IPS DF 4.7 (cell line): ENCODE results near the gene UBAP1L.

Source experiments
- DNase-seq: peaks from one replicate; pipeline ENCODE4 v3.0.0-alpha.2; 2013; ENCODE audit warnings: low spot score; ENCODE audit errors: extremely low read depth

Gene UBAP1L

DNA sequence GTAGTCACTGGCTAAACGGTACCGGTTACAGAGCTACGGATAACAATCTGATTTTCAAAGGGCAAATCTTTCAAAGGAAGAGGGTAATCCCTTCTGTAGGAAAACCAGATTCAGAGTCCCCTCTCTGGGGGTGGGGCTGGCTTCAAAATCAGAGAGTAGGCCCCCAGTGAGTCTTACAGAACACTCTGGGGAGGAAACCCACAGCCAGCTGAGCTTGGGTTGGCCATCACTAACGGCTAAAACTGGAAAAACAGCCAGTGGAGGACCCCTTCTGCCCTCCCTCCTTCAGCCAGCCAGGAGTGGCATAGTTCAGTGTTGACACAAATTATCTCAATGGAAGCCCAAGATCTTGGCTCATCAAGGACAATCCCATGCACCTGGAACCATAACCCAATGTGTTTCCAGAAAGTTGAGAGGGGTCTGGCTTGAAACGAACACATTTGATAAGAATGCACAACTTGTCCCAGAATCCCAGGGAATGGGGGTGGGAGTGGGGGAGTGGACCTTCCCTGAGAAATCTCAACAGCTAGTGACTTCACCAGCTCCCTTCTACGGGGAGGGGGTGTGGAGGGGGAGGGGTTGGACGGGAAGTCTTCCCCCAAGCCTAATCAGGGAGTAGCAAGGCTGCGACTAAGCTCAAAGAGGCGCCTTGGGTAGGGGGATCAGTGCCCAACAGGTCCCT lies 48.2 kb downstream of the UBAP1L start:
- no peak for DNase-seq

GRCh38 chr15:65066001-65066634 lies 48.9 kb downstream of the UBAP1L start:
- DNase-seq: no peak

DNA sequence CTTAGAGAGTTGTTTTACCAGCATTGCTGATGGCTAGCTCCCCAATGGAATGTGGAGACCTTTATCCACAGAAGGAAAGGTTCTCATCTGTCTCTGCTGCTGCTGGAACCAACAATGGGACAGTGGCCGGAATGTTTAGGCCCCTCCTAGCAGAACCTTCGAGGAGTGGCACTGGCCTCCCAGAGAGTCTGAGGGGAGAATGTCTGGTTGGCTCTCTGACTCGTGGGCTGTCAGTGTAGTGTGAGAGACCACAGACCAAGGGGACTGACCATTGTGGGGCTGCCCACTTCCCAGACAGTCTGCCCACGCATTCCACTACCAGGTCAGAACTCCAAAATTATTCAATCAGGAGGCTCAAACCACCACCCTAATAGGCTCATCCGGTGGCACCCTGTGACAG lies 52.3 kb downstream of the UBAP1L start:
- no peak for DNase-seq

DNA sequence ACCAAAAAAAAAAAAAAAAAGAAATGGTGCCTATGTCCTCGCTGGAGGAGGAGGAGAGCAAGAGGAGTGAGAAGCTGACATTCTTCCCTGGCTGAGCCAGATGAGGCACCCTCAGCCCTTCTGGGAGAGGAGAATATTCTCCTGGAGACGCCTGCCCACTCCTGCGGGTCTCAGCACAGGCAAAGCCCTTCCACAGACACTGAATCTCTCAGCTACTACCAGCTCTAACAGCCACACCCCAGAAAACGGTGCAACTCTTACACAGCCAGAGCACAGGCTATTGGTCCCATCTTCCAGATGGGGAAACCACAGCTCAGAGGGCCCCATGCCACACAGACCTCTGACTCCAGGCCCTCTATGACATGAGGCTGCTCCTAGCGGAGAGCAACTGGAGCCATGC lies 52.9 kb downstream of the UBAP1L start:
- no peak for DNase-seq

DNA sequence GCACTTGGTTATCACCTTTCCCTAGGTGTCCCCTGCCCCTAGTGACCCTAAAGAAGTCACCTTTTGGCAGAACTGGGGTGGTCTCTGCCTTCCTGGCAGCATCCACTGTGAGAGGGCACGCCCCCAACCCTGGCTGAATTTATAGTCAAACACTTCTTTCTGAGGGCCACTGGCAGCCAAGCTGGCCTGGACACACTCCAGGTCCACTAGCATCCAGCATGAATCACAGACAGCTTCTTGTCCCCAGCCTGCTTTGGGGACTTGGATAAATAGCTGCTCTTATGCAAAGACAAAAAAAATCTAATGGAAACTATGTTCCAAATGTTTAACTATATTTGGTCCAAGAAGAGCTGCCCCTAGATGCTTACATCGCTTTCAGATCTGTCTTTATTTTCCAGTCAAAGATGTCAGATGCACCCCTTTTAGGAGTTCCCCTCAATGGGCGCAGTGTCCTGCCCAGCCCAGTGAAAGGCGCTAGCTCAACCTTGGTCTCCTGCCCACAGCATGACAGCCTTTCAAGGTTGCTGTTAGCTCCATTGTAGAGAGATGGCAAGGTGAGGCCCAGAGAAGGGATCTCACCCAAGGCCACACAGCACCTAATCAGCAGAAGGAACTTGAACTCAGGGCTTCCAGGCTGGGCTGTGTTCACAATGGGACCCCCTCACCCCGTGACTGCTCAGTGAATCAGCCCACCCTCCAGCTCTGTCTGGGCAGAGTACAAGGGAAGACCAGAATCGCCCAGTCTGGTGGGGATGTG lies 54.2 kb downstream of the UBAP1L start:
- DNase-seq: no peak

DNA sequence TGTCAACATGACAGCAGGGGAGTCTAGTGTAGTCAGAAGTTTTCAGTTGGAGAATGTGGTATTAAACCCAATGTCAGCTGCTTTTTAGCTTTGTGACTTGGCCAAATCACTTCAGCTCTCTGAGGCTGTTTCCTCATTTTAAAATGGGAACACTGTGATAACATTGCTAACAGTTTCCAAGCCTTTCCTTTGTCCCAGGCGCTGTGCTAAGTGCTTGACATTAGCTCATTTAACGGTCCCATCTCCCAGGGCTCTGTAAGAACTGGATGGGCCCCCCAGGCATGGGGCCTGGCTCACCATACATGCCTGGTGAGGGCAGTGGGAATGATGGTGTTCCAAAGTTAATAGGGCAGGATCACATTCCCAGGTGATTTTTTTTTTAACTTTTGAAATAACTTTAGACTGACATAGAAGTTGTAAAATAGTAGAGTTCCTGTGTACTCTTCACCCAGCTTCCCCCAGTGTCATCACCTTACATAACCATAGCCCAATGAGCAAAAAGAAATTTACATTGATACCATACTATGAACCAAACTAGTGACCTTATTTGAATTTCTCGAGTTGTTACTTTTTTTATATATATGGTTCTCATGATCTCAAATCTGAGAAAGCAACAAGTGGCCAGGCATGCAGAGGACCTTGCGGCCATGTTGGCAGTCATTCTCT lies 54.9 kb downstream of the UBAP1L start:
- no peak for DNase-seq

DNA sequence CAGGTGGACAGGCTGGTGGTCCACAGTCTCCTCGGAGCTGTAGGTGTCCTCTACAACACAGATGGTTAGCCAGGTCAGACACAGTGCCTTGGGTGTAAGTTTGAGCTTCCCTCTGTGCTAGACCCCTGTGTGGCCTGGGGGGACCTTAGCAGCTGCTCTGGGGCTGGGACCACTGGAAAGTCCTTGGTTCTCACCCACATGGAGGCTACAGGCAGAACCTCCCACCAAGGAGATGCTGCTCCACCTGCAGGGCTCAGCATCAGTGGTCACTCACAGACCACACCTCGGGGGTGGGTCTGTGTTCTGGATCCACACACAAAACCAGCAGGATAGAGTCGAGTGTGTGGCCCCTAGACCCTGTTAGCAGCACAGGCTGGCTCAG lies 55.6 kb downstream of the UBAP1L start:
- DNase-seq: no peak

GRCh38 chr15:65058394-65059368 lies 56.3 kb downstream of the UBAP1L start:
- DNase-seq: no peak

DNA sequence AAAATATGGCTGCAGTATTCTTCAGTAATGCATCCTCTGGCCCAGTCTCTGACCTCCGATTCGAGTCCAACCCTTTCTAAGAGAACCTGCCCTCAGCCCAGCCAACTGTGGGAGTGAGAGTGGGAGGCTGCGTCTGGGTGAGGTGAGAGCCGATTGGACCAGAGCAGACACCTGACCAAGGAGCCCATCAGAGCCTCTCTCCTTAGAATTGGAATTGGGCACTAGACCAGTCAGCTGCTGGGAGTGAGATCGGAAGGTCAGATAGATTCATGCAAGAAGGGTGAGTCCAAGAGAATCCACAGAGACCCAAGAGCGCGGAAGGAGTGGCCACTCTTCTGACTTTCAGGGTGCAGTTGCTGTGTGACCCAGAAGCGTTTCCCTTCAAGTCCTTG lies 57.5 kb downstream of the UBAP1L start:
- DNase-seq: no peak

GRCh38 chr15:65056868-65057548 lies 58.0 kb downstream of the UBAP1L start:
- no peak for DNase-seq

GRCh38 chr15:65056106-65056505 lies 58.9 kb downstream of the UBAP1L start:
- no peak for DNase-seq

- DNase-seq: no peak
These were observed 59.7 kb downstream of the UBAP1L start for GRCh38 chr15:65055201-65055870.

DNA sequence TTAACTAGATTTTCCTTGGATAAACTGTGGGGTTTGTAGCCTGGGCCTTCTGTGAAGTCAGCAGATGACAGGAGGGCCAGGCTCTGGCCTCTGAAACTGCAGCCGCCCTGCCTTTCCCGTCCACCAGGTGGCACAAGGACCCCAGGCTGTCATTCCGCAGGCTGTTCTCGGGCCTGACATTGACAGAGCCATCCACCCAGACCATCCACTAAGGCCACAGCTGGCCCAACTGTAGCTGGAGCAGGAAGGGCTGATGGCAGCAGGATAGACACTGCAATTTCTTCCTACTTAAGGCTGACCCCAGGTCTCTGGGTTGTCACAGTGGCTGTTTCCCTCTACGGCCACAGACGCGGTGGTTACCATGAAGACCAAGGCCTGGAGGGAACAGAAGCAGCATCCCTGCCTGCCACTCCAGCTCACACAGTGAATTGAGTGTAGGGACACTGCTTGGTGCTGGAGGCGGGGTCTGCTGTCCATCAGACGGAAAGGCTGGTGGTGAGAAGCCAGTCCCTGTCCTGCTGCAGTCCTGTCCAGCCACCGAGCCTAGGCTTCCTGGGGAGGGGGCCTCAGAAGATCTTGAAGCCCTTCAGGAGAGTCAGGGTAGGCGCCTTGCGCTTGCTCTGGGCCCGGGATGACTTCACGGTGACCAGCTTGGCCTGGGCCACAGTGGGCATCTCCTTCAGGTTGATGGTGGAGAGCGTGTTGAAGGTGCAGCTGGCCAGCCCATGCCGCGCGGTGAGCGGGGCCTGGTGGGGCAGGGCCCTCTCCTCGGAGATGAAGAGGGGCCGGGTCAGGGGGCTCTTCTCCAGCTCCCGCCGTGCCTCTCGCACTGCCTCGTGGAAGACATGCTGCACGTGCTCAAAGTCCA lies 60.4 kb downstream of the UBAP1L start:
- DNase-seq: no peak

DNA sequence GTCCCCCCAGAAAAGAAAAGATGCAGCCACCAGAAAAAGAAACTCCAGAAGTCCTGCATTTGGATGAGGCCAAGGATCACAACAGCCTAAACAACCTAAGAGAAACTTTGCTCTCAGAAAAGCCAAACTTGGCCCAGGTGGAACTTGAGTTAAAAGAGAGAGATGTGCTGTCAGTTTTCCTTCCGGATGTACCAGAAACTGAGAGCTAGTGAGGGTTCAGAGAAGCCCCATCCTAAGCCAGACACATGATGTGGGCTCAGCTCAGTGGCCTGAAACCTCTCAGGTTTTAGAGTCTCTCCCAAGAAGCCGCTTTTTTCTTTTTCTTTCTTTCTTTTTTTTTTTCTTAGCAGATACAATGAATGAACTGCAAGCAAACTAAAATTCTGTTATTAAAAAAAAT lies 62.0 kb downstream of the UBAP1L start:
- DNase-seq: no peak

GRCh38 chr15:65051266-65051665 lies 63.7 kb downstream of the UBAP1L start:
- no peak for DNase-seq

DNA sequence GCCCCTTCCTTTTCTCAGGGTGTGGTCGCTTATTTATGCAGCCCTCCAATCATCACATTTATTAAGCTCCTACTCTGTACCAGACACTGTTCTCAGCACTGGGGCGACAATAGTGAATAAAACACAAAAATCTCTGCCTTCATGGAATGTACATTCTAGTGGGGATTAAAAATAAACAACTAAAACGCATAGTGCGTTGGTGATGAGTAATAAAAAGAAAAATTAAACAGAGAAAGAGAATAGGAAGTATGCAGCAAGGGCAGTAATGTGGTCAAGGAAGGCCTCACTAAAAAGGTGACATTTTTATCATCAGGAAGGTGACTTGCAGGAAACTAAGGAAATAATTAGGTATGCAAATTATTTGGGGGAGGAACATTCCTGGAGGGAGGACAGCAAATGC lies 64.7 kb downstream of the UBAP1L start:
- no peak for DNase-seq

- peak; percentile 90 for DNase-seq
These were observed 65.6 kb downstream of the UBAP1L start for GRCh38 chr15:65049418-65049840.

GRCh38 chr15:65048241-65048640 lies 66.8 kb downstream of the UBAP1L start:
- DNase-seq: no peak
